Measurements from ENCODE around the gene SLC2A9.

The SLC2A9 gene

DNA sequence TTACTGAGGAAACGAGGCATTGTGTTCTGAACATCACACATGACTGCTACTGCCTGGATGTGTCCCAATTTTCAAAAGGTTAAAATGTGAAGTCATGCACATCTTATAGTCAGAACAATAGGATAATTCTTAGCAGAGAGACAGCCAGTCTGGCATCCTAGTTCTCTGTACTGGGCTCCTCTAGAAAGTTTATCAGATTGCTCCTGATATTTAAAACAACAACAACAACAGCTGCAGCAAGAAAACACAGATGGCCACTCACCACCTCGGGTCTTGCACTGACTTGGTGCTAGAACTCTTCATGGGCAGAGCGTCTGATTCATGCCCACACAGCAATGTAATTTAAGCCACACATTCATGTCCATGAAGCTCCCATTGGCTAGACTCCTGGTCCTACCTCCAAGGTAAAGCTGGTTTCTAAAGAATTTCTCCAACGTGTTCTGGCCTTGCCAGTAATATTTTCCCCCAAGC, 33.3 kb upstream of the SLC2A9 start:
- CTCF ChIA-PET = no interaction called here
- TF ChIP-seq ARNT (IDR thresholded peaks at IDR 0.05) = no peak
- TF ChIP-seq SP1 (IDR thresholded peaks at IDR 0.05) = no peak
- TF ChIP-seq, protein P1, sequence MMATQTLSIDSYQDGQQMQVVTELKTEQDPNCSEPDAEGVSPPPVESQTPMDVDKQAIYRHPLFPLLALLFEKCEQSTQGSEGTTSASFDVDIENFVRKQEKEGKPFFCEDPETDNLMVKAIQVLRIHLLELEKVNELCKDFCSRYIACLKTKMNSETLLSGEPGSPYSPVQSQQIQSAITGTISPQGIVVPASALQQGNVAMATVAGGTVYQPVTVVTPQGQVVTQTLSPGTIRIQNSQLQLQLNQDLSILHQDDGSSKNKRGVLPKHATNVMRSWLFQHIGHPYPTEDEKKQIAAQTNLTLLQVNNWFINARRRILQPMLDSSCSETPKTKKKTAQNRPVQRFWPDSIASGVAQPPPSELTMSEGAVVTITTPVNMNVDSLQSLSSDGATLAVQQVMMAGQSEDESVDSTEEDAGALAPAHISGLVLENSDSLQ (IDR thresholded peaks at IDR 0.05) = no peak
- TF ChIP-seq FOXK2 (IDR thresholded peaks at IDR 0.05) = no peak
- no peak for TF ChIP-seq NFRKB (IDR thresholded peaks at IDR 0.05)
- TF ChIP-seq TARDBP (IDR thresholded peaks at IDR 0.05) = no peak
- TF ChIP-seq CTBP1 (IDR thresholded peaks at IDR 0.05; ENCODE audit: borderline replicate concordance) = no peak
- no peak for TF ChIP-seq FOXM1 (IDR thresholded peaks at IDR 0.05; ENCODE audit: borderline replicate concordance)
- TF ChIP-seq ZNF384 (IDR thresholded peaks at IDR 0.05) = no peak
- no peak for TF ChIP-seq SUZ12 (IDR thresholded peaks at IDR 0.05)
- no peak for TF ChIP-seq HDGF (IDR thresholded peaks at IDR 0.05; ENCODE audit: borderline replicate concordance)
- TF ChIP-seq L3MBTL2 (conservative IDR thresholded peaks at IDR 0.05) = no peak
- TF ChIP-seq ELF4 (IDR thresholded peaks at IDR 0.05) = no peak
- TF ChIP-seq FOXA1 (IDR thresholded peaks at IDR 0.05) = no peak
- no peak for DNase-seq (ENCODE audit: extremely low spot score)
- POLR2A ChIA-PET = no interaction called here

DNA sequence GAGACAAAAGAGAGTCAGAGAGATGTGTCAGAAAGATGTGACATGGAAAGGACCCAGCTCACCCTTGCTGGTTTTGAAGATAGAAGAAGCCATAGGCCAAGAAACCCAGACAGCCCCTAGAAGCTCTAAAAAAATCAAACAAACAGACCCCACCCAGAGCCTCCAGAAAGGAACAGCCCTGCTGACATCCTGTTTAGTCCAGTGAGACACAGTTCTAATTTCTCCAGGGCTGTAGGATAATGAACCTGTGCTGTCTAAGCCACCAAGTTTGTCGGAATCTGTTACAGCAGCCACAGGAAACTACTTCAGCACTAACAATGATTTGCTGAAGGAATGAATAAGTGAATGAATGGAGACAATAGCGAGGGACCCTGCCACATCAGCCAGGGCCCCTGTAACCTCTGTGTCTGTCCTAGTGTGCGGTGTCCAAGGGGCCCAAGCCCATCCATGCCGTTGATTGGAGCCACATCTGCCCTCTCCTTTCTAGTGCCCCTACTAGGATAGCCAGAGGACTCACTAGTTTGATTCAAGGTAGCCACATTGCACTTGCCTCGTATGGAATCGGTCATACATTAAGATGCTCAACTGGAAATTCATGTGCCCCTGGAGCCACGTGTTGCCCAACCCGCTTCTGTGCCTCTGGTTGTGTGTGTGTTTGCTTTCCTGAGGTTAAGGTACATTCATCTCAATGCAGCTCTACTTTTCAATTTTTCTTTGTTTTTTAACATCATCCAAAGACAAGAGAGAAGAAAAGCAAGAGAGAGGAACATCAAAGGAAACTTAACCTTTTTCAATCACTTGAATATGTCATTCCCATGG, 32.5 kb upstream of the SLC2A9 start:
- TF ChIP-seq TARDBP (IDR thresholded peaks at IDR 0.05) = no peak
- no peak for TF ChIP-seq ZNF384 (IDR thresholded peaks at IDR 0.05)
- no peak for TF ChIP-seq ELF4 (IDR thresholded peaks at IDR 0.05)
- no peak for TF ChIP-seq NFRKB (IDR thresholded peaks at IDR 0.05)
- no peak for TF ChIP-seq FOXM1 (IDR thresholded peaks at IDR 0.05; ENCODE audit: borderline replicate concordance)
- TF ChIP-seq LEF1 (IDR thresholded peaks at IDR 0.05; ENCODE audit: borderline replicate concordance) = no peak
- TF ChIP-seq FOXK2 (IDR thresholded peaks at IDR 0.05) = no peak
- no peak for TF ChIP-seq CTBP1 (IDR thresholded peaks at IDR 0.05; ENCODE audit: borderline replicate concordance)
- no peak for TF ChIP-seq SP1 (IDR thresholded peaks at IDR 0.05)
- TF ChIP-seq FOXA1 (IDR thresholded peaks at IDR 0.05) = no peak
- TF ChIP-seq HDGF (IDR thresholded peaks at IDR 0.05; ENCODE audit: borderline replicate concordance) = no peak
- TF ChIP-seq, protein P1 (IDR thresholded peaks at IDR 0.05) = no peak
- TF ChIP-seq SUZ12 (IDR thresholded peaks at IDR 0.05) = no peak
- TF ChIP-seq L3MBTL2 (conservative IDR thresholded peaks at IDR 0.05) = no peak
- no peak for TF ChIP-seq ARNT (IDR thresholded peaks at IDR 0.05)
- no peak for TF ChIP-seq BHLHE40 (IDR thresholded peaks at IDR 0.05; ENCODE audit: borderline replicate concordance)
- ChIA-PET CTCF (no interaction called here), POLR2A (no interaction called here)
- no peak for DNase-seq (ENCODE audit: extremely low spot score)

DNA sequence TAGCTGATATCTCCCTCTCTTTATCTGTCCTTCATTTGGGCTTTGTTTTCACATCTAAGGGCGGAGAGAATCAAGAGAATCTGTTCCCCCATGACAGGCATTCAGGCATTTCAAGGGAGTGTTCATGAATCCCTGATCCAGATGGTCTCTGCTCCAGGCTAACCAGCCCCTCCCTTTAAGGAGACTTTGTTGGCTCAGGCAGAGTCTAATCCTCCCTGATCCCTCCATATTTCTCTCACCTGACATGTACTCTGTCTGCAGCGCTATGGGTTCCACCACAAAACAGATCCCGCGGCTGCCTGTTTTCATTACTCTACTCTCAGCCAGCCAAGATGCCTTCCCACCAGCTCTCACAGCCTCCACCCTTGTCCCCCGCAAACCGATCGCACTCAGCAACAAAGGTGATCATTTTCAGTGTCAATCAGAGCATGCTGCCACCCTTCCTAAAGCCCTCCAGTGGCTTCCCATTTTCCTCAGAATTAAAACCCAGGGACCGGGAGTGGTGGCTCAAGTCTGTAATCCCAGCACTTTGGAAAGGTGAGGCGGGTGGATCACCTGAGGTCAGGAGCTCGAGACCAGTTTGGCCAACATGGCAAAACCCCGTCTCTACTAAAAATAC, 30.3 kb upstream of the SLC2A9 start:
- TF ChIP-seq, protein P1 (IDR thresholded peaks at IDR 0.05) = no peak
- no peak for TF ChIP-seq FOXA1 (IDR thresholded peaks at IDR 0.05)
- ChIA-PET POLR2A (no interaction called here), CTCF (no interaction called here)
- no peak for DNase-seq (ENCODE audit: extremely low spot score)

DNA sequence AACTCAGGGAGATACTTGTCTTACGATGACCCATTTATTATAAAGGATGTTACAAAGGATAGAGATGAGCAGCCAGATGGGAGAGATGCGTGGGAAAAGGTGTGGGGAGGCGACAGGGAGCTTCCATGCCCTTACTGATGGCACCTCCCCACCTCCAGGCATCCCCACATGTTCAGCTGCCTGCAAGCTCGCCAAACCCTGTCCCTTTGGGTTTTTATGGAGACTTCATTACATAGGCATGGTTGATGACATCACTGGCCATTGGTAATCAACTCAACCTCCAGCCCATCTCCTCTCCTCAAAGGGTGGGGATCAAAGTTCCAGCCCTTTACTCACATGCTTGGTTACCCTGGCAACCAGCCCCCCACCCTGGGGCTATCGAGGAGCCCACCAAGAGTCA, 29.4 kb upstream of the SLC2A9 start:
- TF ChIP-seq SUZ12 (IDR thresholded peaks at IDR 0.05) (no peak), ELF4 (IDR thresholded peaks at IDR 0.05) (no peak), FOXK2 (IDR thresholded peaks at IDR 0.05) (no peak), HDGF (IDR thresholded peaks at IDR 0.05; ENCODE audit: borderline replicate concordance) (no peak), NFRKB (IDR thresholded peaks at IDR 0.05) (no peak), TARDBP (IDR thresholded peaks at IDR 0.05) (no peak), LEF1 (IDR thresholded peaks at IDR 0.05; ENCODE audit: borderline replicate concordance) (no peak), BHLHE40 (IDR thresholded peaks at IDR 0.05; ENCODE audit: borderline replicate concordance) (no peak), SP1 (IDR thresholded peaks at IDR 0.05) (no peak), CTBP1 (IDR thresholded peaks at IDR 0.05; ENCODE audit: borderline replicate concordance) (no peak), FOXM1 (IDR thresholded peaks at IDR 0.05; ENCODE audit: borderline replicate concordance) (no peak), FOXA1 (IDR thresholded peaks at IDR 0.05) (no peak), ZNF384 (IDR thresholded peaks at IDR 0.05) (no peak), ARNT (IDR thresholded peaks at IDR 0.05) (no peak), L3MBTL2 (conservative IDR thresholded peaks at IDR 0.05) (no peak)
- CTCF ChIA-PET = no interaction called here
- no peak for DNase-seq (ENCODE audit: extremely low spot score)
- POLR2A ChIA-PET = no interaction called here

DNA sequence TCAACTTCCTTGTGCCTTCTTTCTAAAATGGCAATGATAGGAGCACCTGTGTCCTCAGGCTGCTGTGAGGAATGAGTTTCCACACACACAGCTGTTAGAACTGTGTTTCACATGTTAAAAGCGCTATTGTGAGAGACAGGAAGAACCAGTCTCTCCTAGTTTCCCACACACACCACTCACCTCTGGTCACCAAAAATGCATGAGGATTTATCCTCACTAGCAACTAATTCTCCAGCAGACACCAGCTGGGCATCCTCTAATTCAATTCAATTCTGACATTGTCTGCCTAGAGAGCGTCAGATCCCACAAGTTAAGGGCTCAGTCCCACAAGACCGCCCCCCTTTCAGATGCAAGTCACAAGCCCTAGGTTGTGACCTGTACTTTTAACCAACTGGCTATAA, 29.0 kb upstream of the SLC2A9 start:
- TF ChIP-seq FOXM1 (IDR thresholded peaks at IDR 0.05; ENCODE audit: borderline replicate concordance) = no peak
- no peak for TF ChIP-seq SP1 (IDR thresholded peaks at IDR 0.05)
- TF ChIP-seq ELF4 (IDR thresholded peaks at IDR 0.05) = no peak
- POLR2A ChIA-PET = no interaction called here
- no peak for DNase-seq (ENCODE audit: extremely low spot score)
- CTCF ChIA-PET = no interaction called here
